Fibroblast of upper back skin (primary cell): ENCODE data around the gene LST1.

ENCODE experiments used
- DNase-seq: peaks from one replicate; pipeline ENCODE4 v3.0.0-alpha.2; 2013

LST1 gene

DNA sequence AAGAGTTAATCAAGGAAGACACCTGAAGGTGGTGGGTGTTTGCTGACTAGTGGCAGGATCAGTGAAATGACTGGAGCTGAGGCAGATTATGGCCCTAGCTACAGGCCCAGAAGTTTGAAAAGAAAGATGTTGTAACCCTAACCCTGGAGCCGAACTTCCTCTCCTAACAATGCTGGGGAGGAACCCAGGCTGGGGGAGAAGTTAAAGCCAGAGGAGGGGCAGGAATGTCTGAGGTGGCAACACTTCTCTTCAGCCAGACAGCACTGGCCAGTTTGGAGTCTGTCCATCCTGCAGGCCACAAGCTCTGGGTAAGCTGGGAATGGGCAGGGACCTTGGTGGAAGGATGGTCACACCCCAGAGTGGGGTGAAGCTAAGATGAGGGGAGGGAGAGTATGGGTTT is at the start of gene LST1:
TSS of gene LST1 (plus strand) at position 270 of the 400 bp plus-strand sequence. CDS start 1,023 bp downstream, outside the sequence.
- no peak for DNase-seq

- no peak for DNase-seq
Measured at GRCh38 chr6:31538805-31539400, 47.2 kb upstream of the LST1 start.

DNA sequence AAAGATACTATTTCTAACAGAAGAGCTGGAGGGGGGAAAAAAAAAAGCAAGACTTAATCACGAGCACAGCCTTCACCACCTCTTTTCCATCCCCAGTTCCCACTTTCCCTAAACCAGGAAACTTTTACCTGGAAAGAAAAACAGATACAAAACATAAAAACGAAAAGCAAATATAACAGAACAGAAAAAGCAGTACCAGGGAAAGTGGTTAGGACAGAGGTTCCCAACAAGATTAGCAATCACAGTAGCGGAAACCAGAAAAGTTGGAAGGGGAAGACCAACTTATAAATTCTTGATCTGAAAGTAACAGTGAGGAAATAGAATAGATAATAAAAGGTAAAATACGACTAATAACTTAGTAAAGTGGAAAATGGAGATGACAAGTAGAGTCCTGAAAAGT is 45.4 kb upstream of the LST1 start:
- no peak for DNase-seq

- peak; percentile 37 for DNase-seq
Measured at GRCh38 chr6:31541059-31541657, 44.9 kb upstream of the LST1 start.

DNA sequence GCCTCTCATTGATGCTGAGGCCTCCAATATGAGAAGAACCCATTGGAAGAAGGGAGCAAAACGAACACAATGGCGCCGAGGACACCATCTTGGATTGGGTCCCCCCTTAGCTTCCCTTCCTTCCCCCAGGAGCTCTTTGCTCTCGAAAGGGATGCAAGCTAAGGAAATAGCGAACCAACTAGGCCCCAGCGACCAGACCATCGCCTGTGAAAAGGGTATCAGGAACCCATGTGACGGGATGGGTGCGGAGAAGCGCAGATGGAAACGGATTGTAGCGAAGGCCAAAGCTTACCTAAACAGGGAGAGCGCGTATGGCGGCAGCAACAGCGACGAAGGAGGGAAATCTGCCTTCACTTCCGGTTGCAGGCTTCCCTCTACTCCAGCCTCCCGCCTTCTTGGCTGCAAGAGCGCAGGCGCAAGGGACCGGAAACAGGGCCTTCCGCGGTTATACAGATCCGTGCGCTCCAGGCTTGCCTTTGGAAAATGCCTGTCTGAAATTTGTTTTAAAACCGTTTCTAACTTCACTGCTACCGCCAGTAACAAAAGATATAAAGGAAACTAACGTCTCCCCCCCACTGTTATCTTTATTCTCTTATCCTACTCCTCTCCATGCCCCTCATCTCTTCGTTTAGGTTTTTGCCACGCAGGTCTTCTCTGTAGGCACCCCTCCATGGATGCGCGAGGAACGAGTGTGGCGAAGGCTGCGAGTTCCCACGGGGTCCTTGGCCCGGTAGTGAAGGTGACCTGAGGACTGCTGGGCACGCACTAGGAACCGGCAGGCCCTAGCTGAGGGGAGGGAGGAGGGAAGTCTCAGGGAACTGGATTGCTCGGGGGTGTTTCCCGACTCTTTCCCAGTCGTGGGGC is 44.2 kb upstream of the LST1 start, which contains the start of gene DDX39B:
TSS of gene DDX39B (minus strand) at position 346 of the 864 bp plus-strand sequence. CDS start 1,471 bp downstream, outside the sequence.
- peak; percentile 98 for DNase-seq

- no peak for DNase-seq
Measured at GRCh38 chr6:31543639-31544038, 42.4 kb upstream of the LST1 start.

- DNase-seq = no peak
Measured at GRCh38 chr6:31544676-31545075, 41.4 kb upstream of the LST1 start.

- no peak for DNase-seq
Measured at GRCh38 chr6:31545291-31545690, 40.8 kb upstream of the LST1 start.

- DNase-seq = peak; percentile 93
Measured at GRCh38 chr6:31546339-31546957, 39.6 kb upstream of the LST1 start, which contains the start of gene ATP6V1G2. TSS of gene ATP6V1G2 (minus strand) at chr6:31546608. CDS start at chr6:31546559, 49 bp downstream.

GRCh38 chr6:31546958-31547726 is 38.9 kb upstream of the LST1 start, which contains the start of gene NFKBIL1:
TSS of gene NFKBIL1 (plus strand) at chr6:31547608. CDS start at chr6:31547695, 87 bp downstream.
- DNase-seq = peak; percentile 99

DNA sequence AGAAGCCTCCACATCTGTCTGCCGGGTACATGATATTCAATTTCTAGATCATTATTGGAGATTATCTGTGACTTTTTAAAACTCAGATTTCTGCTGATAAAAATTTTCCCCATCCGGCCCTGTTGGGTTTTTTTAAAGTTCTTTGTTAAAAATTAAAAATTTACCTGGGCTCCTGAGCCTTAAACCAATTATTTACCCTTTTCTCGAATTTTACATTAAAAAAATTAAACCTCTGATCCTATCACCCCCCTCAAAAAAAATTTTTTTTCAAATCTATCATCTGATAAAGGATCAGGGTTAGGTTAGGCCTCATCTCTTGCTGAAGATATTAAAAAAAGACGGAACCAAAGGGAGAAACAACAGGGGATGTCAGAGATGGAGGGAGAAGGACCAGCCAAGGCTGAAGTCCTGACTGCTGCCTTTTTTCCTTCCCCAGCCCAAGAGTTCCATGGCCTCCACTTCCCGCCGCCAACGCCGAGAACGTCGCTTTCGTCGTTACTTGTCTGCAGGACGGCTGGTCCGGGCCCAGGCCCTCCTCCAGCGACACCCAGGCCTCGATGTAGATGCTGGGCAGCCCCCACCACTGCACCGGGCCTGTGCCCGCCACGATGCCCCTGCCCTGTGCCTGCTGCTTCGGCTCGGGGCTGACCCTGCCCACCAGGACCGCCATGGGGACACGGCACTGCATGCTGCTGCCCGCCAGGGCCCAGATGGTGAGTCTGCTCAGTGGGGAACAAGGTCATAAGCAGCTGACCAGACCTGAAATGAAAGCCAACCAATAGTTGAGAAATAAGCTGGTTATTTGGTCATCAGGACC is 38.1 kb upstream of the LST1 start:
- DNase-seq = no peak

DNA sequence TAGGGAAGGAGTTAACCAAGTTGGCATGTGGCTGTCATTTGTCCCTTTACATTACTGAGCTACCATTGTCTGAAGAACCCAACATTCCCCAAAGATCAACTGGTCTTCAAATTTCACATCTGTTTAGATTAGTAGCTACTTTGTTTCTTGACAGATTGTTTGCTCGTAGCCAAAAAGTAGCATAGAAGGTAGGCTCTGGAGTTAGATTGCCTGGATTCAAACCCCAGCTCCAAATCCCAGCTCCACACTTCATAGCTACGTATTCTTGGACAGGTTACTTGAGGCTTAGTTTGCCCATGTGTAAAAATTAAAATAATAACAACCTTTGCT is 37.6 kb upstream of the LST1 start:
- no peak for DNase-seq

- peak; percentile 40 for DNase-seq
Measured at GRCh38 chr6:31551371-31551770, 34.7 kb upstream of the LST1 start.

- no peak for DNase-seq
Measured at GRCh38 chr6:31556307-31556706, 29.8 kb upstream of the LST1 start.

DNA sequence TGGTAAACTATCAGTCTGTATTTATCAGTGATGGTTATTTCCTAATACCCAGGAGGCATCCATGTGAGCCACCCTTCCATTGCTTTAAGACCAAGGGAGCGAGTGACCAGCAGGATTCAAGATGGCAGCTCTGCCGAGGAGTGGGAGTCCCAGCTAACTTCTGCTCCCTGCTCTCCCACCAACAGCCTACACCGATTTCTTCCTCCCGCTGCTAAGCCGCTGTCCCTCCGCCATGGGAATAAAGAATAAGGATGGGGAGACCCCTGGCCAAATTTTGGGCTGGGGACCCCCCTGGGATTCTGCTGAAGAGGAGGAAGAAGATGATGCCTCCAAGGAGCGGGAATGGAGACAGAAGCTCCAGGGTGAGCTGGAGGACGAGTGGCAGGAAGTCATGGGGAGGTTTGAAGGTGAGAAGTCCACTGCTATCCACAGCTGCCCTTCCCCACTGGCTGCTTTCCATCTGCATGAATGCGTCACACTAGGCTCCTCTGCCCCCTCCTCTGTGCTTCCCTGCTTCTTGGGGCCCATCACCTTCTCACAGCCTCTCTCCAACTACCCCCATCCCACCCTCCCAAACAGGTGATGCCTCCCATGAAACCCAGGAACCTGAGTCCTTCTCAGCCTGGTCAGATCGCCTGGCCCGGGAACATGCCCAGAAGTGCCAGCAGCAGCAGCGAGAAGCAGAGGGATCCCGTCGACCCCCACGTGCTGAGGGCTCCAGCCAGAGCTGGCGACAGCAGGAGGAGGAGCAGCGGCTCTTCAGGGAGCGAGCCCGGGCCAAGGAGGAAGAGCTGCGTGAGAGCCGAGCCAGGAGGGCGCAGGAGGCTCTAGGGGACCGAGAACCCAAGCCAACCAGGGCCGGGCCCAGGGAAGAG is 28.4 kb upstream of the LST1 start:
- DNase-seq = no peak

DNA sequence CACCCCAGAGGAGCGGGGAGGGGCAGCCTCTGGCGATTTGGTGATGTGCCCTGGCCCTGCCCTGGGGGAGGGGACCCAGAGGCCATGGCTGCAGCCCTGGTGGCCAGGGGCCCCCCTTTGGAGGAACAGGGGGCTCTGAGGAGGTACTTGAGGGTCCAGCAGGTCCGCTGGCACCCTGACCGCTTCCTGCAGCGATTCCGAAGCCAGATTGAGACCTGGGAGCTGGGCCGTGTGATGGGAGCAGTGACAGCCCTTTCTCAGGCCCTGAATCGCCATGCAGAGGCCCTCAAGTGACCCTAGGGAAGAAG is 27.8 kb upstream of the LST1 start:
- DNase-seq = no peak

DNA sequence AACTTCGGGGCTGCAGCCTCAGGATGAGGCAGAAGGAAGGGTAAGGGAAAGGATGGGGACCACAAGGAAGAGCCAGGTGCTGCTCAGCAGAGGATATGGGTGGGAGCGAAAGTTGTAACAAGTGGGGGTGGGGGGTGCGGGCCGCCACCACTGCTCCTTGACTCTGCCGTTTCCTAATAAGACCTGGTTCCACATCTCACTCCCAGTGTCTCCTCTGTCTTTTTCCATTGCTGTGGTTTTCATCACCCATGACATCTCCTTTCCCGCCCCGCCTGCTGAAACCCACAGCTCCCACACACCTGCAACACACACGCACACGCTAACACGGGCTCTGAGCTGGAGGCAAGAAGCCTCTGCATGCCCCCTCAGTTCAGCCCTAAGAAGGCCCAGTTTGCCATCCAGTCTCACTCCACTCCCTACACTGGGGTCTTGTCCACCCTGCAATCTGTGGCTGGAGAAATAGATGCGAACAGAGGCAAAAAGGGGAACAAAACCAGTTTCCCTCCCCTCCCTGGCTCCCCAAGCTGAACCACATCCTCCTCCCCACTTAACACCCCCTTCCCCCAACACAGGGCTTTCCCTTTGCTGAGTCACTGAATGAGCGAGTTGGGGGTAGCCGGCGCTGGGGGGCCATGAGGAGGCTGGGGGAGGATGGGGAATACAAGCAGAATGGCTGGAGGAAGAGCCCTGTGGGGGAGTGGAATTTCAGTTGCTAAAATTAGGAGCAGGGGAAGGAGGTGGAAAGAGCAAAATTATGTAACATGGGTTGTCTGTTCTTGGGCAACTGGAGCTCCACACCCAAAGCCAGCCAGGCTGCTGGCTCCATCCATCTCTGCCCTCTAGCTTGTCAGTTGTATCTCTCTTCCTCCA is 27.2 kb upstream of the LST1 start:
- peak; percentile 57 for DNase-seq

DNA sequence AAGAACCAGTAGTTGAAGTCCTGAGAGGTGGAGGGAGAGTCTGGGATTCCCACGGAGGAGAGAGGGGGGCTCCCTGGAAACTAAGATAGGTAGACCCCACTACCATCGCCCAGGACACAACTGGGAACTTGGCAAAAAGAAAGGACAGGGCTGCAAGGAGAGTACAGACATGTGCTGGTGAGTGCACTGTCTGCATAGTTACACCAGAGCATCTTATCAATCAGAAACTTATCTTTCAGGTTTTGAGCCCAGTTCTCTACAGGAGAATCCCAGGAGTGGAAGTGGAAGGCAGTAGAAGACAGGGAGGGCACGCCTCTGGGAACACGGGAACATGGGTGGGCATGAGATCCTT is 26.5 kb upstream of the LST1 start:
- no peak for DNase-seq

DNA sequence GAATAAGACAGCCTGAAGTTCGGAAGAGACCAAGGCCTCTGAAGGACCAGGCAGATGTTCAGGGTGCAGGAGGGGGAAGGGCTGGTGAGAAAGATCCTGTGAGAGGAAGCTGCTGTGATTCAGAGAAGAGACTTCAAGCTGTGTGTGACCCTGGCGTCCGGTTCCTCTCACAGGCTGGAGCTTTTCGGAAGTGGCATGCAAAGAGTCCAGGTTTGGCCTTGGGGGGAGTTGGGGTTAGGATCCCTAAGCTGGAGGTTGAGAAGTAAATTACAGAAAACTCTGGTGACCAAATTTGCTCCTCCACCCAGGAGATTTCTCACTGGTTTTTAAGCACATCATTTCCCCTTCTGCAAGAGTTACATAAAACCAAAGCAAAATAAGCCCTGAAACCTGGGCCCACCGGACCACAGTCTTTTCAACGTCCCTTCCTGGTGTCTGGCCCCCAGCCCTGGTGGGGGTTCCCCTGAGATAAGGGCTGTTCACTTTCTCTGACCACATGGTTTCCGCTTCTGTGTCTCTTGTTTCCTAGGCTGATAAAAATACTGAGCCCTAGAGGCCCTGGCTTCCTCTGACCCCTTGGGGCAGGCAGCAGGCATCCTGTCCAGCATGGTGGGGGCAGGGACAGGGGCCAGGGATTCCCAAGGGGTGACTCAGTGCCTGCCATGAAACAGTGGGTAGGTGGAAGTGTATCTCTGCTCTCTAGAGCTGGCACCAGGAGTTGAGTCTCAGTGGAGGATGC is 25.9 kb upstream of the LST1 start:
- peak; percentile 26 for DNase-seq
